ENCODE data around the gene CD3G. TPM values are rescaled to one million over a fixed set of nuclear protein-coding genes. Genes with fewer than 3 reads are reported as not detected.
"Not testable (repeated sequence)": the region's sequence is repeated elsewhere in the genome, so short reads cannot be mapped to it uniquely, and the experiment has no call there.

The CD3G gene
- total RNA-seq, 4 donors from 2014 or later = 0.33 to 0.51 TPM; not detected in 2

DNA sequence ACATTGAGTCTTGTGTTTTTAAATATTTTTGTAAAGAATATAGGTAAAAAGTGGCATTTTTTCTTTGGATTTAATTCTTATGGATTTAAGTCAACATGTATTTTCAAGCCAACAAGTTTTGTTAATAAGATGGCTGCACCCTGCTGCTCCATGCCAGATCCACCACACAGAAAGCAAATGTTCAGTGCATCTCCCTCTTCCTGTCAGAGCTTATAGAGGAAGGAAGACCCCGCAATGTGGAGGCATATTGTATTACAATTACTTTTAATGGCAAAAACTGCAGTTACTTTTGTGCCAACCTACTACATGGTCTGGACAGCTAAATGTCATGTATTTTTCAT is 39.9 kb upstream of the CD3G start:
- Histone ChIP-seq H3K9me3 (no peaks in the 10 kb centered on the region), H3K4me3 (no peak overlapping the region), H3K27me3 (peaks cover 0 to 3% (median 0%) of the 10 kb centered on the region in 3 donors), H3K4me1 (no peaks in the 10 kb centered on the region), H3K36me3 (no peaks in the 10 kb centered on the region), H3K27ac (no peak overlapping the region)
- intact Hi-C loops (cut with DNase I; ENCODE audit: low total_unique reads) (no loop called here), in situ Hi-C loops (cut with MboI; ENCODE audit: low sequenced_read_pairs in 4 of 4) (no loop called here)
- TF ChIP-seq POLR2A (IDR thresholded peaks at IDR 0.05) = no peak
- TF ChIP-seq, protein P1, sequence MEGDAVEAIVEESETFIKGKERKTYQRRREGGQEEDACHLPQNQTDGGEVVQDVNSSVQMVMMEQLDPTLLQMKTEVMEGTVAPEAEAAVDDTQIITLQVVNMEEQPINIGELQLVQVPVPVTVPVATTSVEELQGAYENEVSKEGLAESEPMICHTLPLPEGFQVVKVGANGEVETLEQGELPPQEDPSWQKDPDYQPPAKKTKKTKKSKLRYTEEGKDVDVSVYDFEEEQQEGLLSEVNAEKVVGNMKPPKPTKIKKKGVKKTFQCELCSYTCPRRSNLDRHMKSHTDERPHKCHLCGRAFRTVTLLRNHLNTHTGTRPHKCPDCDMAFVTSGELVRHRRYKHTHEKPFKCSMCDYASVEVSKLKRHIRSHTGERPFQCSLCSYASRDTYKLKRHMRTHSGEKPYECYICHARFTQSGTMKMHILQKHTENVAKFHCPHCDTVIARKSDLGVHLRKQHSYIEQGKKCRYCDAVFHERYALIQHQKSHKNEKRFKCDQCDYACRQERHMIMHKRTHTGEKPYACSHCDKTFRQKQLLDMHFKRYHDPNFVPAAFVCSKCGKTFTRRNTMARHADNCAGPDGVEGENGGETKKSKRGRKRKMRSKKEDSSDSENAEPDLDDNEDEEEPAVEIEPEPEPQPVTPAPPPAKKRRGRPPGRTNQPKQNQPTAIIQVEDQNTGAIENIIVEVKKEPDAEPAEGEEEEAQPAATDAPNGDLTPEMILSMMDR (IDR thresholded peaks at IDR 0.05 in 4 of 5, conservative IDR thresholded peaks at IDR 0.05 in 1 of 5) = no peak
- DNase-seq (no peak), ATAC-seq (no peak)

DNA sequence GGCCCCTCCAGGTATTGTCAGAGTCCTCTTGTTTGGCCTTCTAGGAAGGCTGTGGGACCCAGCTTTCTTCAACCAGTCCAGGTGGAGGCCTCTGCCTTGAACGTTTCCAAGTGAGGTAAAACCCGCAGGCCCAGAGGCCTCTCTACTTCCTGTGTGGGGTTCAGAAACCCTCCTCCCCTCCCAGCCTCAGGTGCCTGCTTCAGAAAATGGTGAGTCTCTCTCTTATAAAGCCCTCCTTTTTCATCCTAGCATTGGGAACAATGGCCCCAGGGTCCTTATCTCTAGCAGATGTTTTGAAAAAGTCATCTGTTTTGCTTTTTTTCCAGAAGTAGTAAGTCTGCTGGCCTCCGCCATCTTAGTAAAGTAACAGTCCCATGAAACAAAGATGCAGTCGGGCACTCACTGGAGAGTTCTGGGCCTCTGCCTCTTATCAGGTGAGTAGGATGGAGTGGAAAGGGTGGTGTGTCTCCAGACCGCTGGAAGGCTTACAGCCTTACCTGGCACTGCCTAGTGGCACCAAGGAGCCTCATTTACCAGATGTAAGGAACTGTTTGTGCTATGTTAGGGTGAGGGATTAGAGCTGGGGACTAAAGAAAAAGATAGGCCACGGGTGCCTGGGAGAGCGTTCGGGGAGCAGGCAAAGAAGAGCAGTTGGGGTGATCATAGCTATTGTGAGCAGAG is 39.4 kb upstream of the CD3G start, which contains the start of gene CD3E:
Gene CD3E (plus strand): TSS at position 163 of the 681 bp plus-strand sequence. CDS start 223 bp downstream, at position 386.
- Histone ChIP-seq H3K36me3 (no peaks in the 10 kb centered on the region), H3K4me1 (no peaks in the 10 kb centered on the region), H3K27me3 (peaks cover 0 to 3% (median 0%) of the 10 kb centered on the region in 3 donors), H3K4me3 (no peak within 1 kb of the TSS), H3K9me3 (no peaks in the 10 kb centered on the region), H3K27ac (no peak within 1 kb of the TSS)
- intact Hi-C loops (cut with DNase I; ENCODE audit: low total_unique reads) (no loop called here), in situ Hi-C loops (cut with MboI; ENCODE audit: low sequenced_read_pairs in 4 of 4) (no loop called here)
- no peak for ATAC-seq
- DNase-seq = no peak
- TF ChIP-seq, protein P1 (IDR thresholded peaks at IDR 0.05 in 4 of 5, conservative IDR thresholded peaks at IDR 0.05 in 1 of 5) = no peak
- TF ChIP-seq POLR2A (IDR thresholded peaks at IDR 0.05) = no peak

DNA sequence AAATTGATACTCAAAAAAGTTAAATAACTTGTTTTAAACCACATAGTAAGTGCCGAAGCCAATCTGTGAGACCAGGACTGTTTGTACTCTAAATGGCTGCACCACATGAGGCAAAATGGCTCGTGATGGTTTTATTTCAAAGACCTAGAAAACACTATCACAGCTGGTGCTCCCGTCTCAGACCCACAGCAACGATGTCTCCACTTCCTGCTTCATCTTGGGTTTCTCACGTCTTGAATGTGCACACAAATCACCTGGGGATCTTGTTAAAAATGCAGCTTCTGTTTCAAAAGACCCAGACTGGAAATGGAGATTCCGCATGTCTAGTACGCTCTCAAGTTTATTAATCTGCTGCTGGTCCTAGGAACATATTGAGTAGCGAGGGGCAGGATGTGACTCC is 38.4 kb upstream of the CD3G start:
- intact Hi-C loops (cut with DNase I; ENCODE audit: low total_unique reads) = no loop called here
- H3K4me3 ChIP-seq = no peak overlapping the region

DNA sequence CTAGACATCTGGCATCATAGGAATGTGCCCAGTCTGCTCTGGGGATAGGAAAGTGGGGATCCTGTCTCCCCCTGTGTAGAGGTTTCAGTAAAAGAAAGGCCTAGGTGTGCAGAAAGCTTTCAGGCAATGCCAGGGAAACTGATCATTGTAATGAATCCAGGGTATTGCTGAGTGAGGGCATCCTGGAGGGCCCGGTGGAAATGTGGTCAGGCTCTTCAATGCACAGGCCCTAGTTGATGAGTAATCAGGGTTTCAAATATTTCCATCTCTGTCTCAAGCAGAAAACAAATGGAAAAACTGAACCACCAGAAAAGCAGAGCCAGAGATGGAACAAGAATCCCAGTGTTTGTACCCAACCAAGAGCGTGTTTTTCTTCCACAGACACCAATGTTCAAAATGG is 37.6 kb upstream of the CD3G start:
- Histone ChIP-seq H3K27ac (no peak overlapping the region), H3K4me3 (no peak overlapping the region), H3K4me1 (no peaks in the 10 kb centered on the region)

More for the DNA sequence above, 38.4 kb upstream of the CD3G start:
- in situ Hi-C loops (cut with MboI; ENCODE audit: low sequenced_read_pairs in 4 of 4) = no loop called here
- no peak overlapping the region for H3K27ac ChIP-seq
- H3K4me1 ChIP-seq = no peaks in the 10 kb centered on the region
- H3K9me3 ChIP-seq = no peaks in the 10 kb centered on the region
- H3K27me3 ChIP-seq = peaks cover 0 to 3% (median 0%) of the 10 kb centered on the region in 3 donors
- TF ChIP-seq, protein P1 (IDR thresholded peaks at IDR 0.05 in 4 of 5, conservative IDR thresholded peaks at IDR 0.05 in 1 of 5) = no peak
- TF ChIP-seq POLR2A (IDR thresholded peaks at IDR 0.05) = no peak
- H3K36me3 ChIP-seq = no peaks in the 10 kb centered on the region
- ATAC-seq (no peak), DNase-seq (no peak)

DNA sequence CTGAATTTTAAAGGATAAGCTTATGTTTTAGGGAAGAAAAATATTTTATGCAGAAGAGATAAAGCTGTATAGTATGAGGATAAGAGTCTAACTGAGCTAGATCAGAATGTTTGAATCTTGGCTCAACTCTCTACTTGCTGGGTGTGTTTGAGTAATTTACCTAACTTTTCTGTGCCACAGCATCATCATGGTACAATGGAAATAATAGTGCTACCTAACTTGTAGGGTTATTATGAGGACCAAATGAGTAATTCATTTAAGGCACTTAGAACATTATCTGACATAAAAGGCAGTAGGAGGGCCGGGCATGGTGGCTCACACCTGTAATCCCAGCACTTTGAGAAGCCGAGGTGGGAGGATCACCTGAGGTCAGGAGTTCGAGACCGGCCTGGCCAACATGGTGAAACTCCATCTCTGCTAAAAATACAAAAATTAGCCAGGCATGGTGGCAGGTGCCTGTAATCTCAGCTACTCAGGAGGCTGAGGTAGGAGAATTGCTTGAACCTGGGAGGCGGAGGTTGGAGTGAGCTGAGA is 35.1 kb upstream of the CD3G start:
- intact Hi-C loops (cut with DNase I; ENCODE audit: low total_unique reads) = not testable (repeated sequence)
- peaks cover 10 to 25% (median 17%) of the 10 kb centered on the region in 3 donors for H3K27me3 ChIP-seq

More for the DNA sequence above, 37.6 kb upstream of the CD3G start:
- no peak for DNase-seq
- no peaks in the 10 kb centered on the region for H3K9me3 ChIP-seq
- intact Hi-C loops (cut with DNase I; ENCODE audit: low total_unique reads) = no loop called here
- H3K27me3 ChIP-seq = peaks cover 0 to 3% (median 0%) of the 10 kb centered on the region in 3 donors
- TF ChIP-seq, protein P1 (IDR thresholded peaks at IDR 0.05 in 4 of 5, conservative IDR thresholded peaks at IDR 0.05 in 1 of 5) = no peak
- TF ChIP-seq POLR2A (IDR thresholded peaks at IDR 0.05) = no peak
- in situ Hi-C loops (cut with MboI; ENCODE audit: low sequenced_read_pairs in 4 of 4) = no loop called here
- no peaks in the 10 kb centered on the region for H3K36me3 ChIP-seq
- no peak for ATAC-seq

More for the DNA sequence above, 35.1 kb upstream of the CD3G start:
- H3K27ac ChIP-seq; in situ Hi-C loops (cut with MboI; ENCODE audit: low sequenced_read_pairs in 4 of 4); H3K4me1 ChIP-seq; H3K4me3 ChIP-seq; H3K36me3 ChIP-seq; DNase-seq; ATAC-seq; H3K9me3 ChIP-seq: not testable (repeated sequence)
